ENCODE measurements around the gene SH3PXD2A.

Gene SH3PXD2A

GRCh38 chr10:103683851-103684250, 171.5 kb downstream of the SH3PXD2A start:
- no peak for DNase-seq (ENCODE audit: low spot score)

GRCh38 chr10:103682631-103683030, 172.7 kb downstream of the SH3PXD2A start:
- DNase-seq (ENCODE audit: low spot score), result no peak

DNA sequence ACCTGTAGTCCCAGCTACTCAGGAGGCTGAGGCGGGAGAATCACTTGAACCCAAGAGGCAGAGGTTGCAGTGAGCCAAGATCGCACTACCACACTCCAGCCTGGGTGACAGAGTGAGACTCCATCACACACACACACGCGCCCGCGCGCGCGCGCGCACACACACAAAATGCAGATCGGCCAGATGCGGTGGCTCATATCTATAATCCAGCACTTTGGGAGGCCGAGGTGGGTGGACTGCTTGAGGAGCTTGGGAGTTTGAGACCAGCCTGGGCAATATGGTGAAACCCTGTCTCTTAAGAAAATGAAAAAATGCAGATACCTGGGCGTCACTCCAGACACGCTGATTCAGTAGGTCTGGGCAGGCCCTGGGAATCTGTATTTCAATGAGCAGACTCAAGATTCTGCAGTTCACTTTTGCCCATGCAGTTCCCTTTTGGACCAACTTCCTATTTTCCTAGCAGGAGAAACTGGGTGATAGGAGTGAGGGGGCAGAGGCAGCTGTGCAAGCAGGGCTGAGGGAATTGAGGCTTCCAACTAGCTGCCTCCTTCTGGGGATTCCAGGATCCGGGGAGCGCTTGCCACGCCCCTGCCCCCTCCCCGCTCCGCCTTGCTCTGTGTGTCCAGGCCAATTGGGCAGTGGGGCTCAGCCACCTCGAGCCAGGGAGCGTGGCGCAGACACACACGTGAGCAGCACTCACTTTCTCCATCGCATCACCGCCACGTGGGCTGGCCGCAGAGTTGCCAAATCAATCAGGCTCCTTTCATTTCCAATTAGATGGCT, 173.6 kb downstream of the SH3PXD2A start:
- DNase-seq (ENCODE audit: low spot score), result no peak

DNA sequence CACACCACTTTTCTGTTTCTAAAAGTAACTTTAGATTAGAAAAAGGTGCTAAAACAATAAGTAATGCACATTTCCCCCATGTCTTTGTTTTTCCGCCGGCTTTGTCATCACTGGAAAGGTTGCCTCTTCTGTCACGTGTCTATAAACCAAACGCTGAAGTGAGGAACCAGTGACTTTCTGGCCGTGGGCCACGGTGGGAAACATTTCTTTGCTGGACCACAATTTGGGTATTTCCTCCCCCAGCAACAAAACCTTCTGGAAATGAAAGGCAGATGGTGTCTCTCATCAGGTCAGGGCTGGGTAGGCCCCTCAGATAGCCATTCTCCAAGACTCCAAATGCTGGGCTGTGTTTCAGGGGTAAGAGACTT, 174.5 kb downstream of the SH3PXD2A start:
- DNase-seq (ENCODE audit: low spot score), result no peak

DNA sequence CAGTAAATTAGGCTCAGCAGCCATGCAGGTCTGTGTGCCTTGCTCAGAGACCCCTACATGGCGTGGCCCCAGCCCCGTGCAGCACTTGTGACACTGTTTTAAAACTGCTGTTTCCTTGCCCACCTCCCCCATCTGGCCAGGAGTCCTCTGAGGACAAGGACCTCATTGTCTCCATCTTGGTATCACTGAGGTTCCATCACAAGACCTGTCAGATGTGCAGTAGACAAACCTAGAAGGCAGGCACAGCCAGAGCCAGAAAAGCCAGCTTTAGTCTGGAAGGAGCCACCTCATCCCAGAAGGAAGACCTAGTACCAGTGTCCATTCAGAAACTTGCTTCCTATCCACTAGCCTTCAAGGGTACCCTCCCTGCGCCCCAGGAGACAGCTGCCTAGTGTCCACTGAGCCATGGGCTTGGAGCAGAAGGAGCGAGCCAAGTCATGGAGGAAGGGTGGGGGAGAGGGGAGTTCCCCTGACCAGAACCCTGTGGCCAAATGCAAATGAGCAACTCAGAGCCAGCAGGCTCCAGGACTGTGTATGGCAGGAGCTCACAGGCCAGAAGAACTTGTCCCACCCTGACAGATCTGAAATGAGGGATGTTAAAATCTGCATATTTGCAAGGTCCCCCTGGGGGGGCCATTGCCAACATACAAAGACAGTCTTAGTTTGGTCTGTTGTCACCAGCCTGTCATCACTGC, 176.1 kb downstream of the SH3PXD2A start:
- no peak for DNase-seq (ENCODE audit: low spot score)

DNA sequence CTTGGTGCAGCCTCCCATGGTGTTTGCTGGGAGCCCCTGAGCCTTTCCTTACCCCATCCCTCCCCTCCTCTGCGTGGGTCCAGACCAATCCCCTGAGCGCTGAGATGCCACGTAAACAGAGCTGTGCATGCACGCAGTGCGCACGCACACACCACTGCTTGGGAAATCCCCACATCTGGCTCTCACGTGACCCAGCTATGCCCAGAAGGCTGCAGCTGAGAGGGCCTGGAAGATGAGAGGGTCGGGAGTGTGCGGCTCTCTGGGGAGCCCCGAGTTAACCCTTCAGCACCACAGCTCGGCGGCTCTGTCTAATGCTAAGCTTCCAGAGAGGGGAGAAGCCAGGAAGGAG, 177.2 kb downstream of the SH3PXD2A start:
- peak; percentile 90 for DNase-seq (ENCODE audit: low spot score)

- no peak for DNase-seq (ENCODE audit: low spot score)
These were observed 177.7 kb downstream of the SH3PXD2A start for GRCh38 chr10:103677486-103678177.

DNA sequence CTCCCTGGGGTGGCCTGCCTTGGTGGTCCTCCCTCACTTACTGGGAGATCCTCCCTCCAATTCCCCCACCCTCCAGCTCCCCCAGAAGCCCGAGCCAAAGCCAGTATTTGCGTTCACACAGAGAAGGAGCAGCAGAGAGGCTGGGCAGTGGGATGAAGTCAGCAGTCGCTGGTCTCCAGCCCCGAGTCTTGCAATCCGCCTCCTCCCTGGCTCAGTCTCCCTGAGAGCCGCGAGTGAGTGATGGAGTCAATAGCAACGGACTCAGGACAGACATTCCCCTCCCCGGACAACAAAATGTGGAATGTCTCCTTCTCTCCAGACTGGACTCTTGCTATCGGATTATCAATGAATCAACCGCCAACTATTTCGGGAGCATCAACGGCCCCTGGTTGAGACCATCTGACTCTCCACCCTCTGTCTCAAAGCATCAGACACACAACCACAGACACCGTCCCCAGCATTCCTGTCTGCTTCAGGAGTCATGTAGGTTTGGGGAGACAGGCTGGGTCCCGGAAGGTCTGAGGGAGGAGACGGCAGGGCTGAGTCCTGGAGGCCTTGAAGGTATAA, 178.4 kb downstream of the SH3PXD2A start:
- no peak for DNase-seq (ENCODE audit: low spot score)

- no peak for DNase-seq (ENCODE audit: low spot score)
These were observed 179.2 kb downstream of the SH3PXD2A start for GRCh38 chr10:103676058-103676785.

- no peak for DNase-seq (ENCODE audit: low spot score)
These were observed 181.8 kb downstream of the SH3PXD2A start for GRCh38 chr10:103673606-103674005.

GRCh38 chr10:103672345-103672744, 183.0 kb downstream of the SH3PXD2A start:
- no peak for DNase-seq (ENCODE audit: low spot score)

GRCh38 chr10:103671126-103671895, 184.1 kb downstream of the SH3PXD2A start:
- DNase-seq (ENCODE audit: low spot score), result no peak

DNA sequence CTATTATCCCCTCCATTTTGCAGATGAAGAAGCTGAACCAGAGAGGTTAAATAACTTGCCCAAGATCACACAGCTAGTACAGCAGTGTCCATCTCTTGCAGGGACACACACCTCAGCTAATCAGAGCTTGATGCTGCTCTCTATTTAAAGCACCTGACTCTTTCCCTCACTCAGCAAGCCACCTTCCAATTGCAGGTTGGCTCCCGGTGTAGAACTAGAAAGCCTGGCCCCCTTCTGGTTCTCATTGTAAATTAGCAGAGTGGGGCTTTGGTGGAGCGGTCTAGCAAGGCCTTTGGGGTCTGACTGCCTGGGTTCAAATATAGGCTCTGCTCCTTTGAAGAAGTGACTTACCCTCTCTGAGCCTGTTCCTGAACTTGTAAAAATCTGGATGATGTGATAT, 185.4 kb downstream of the SH3PXD2A start:
- no peak for DNase-seq (ENCODE audit: low spot score)

- peak; percentile 53 for DNase-seq (ENCODE audit: low spot score)
These were observed 186.0 kb downstream of the SH3PXD2A start for GRCh38 chr10:103669243-103669929.

DNA sequence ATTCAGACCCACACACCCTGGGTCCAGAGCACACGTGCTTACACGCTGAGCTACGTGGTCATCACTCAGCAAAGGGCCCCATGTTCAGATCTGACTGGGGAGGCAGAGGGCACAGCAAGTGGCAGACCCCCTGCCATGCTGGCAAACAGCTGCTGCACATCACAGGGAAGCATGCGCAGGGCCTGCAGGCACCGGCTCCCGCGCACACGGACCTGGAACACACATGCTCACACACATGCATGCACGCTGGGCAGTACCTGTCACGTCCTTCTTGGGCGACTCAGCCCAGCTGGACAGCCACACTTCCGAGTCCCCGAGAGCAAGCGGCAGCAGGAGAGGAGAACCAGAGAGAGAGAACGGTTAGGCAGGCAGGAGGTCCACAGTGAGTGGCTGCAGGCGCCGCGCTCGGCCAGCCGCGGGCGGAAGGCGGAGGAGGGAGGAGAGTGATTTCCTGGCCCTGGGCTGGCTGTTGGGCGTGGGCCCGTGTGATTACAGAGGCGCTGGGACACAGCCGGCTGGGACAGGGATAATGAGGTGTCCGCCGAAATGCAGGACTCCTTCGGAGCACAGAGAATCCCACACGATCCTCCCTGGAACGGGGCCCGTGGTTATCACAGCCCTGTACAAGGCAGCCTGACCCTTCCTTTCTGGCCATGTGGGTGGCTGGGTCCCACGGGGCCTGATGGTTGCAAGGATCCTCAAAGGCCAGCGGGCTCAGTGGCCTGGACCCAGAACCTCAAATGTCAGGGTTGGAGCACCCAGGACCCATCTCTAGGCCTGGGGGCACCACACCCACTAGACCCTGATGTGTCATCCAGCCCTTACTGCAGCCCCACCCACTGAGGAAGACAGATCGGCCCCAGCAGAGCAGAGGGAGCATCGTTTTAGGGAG, 186.8 kb downstream of the SH3PXD2A start:
- DNase-seq (ENCODE audit: low spot score), result no peak

- DNase-seq (ENCODE audit: low spot score), result no peak
These were observed 188.0 kb downstream of the SH3PXD2A start for GRCh38 chr10:103667356-103667755.

DNA sequence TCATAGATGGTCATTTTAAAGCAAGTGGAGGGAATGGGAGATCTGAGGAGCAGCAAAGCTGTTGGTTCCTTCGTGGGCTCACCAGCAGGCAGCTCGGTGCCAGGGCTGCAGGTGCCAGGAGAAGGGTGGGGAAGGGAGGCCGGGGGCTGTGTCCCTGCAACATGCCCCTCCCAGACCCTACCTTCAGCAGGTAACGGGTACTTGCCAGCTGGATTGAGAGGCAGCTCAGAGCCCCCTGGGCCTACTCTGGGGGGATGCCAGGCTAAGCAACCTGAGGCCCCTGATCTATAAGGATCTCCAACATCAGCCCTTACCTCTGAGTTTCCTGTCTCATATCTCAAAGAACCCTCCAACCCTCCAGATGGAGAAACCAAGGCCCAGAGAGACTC, 188.6 kb downstream of the SH3PXD2A start:
- DNase-seq (ENCODE audit: low spot score), result no peak

- DNase-seq (ENCODE audit: low spot score), result no peak
These were observed 189.2 kb downstream of the SH3PXD2A start for GRCh38 chr10:103666087-103666761.
